Activated CD8-positive, alpha-beta T cell treated with anti-CD3 and anti-CD28 coated beads for 36 hours (primary cell): ENCODE measurements around the gene PRSS36. TPM values are rescaled to one million over a fixed set of nuclear protein-coding genes. Genes with fewer than 3 reads are reported as not detected.
"Not testable (repeated sequence)": the region's sequence is repeated elsewhere in the genome, so short reads cannot be mapped to it uniquely, and the experiment has no call there.

Source experiments
- ATAC-seq: fragments of 200-7000 bp; cut with Tn5 transposase; one replicate; pipeline ENCODE4 v1.10.0; 2021; ENCODE audit warnings: mild to moderate bottlenecking, moderate library complexity
- CTCF ChIA-PET: fragments of 350-600 bp; sonication (Branson Sonifier 250); formaldehyde crosslinking; loops from one replicate; lab custom pipeline; 2021; ENCODE audit warnings: antibody characterized with exemption; lab: Charles Lee
- POLR2A ChIA-PET: fragments of 350-600 bp; sonication (Branson Sonifier 250); formaldehyde crosslinking; loops from one replicate; lab custom pipeline; 2021; ENCODE audit warnings: antibody characterized with exemption; lab: Charles Lee
- DNase-seq: peaks from one replicate; pipeline ENCODE4 v3.0.0-alpha.2; 2020
- H3K27ac Mint-ChIP-seq: one replicate; pipeline ENCODE4 v1.8.0; 2021; ENCODE audit warnings: mild to moderate bottlenecking, mixed read lengths
- H3K27me3 Mint-ChIP-seq: one replicate; pipeline ENCODE4 v1.8.0; 2021; ENCODE audit warnings: mixed read lengths
- H3K36me3 Mint-ChIP-seq: one replicate; pipeline ENCODE4 v1.8.0; 2021; ENCODE audit warnings: low read depth, mixed read lengths
- H3K4me1 Mint-ChIP-seq: one replicate; pipeline ENCODE4 v1.8.0; 2021; ENCODE audit warnings: low read depth, mixed read lengths
- H3K4me3 Mint-ChIP-seq: one replicate; pipeline ENCODE4 v1.8.0; 2021; ENCODE audit warnings: mild to moderate bottlenecking, moderate library complexity, mixed read lengths
- H3K9me3 Mint-ChIP-seq: one replicate; pipeline ENCODE4 v1.8.0; 2021; ENCODE audit warnings: mixed read lengths
- CTCF ChIP-seq: fragments of 200-600 bp; IDR thresholded peaks from one replicate; pipeline ENCODE4 v1.8.0; 2022; ENCODE audit warnings: antibody characterized with exemption, mild to moderate bottlenecking
- intact Hi-C: fragments of 100-400 bp; cut with micrococcal nuclease; formaldehyde crosslinking; loops from one replicate; pipeline ENCODE4 v1.10.0; 2022
- total RNA-seq, 2 experiments: library from RNA; stranded (reverse); gene quantifications; one replicate each; pipeline ENCODE4 v1.2.3, GENCODE V29; 2021

The PRSS36 gene
- total RNA-seq, 2 experiments from 2014 or later = 0.18 to 0.72 TPM

GRCh38 chr16:31148281-31148728 lies 1.6 kb downstream of the PRSS36 start:
- CTCF ChIA-PET = no interaction called here
- H3K27ac Mint-ChIP-seq = no peak overlapping the region
- ATAC-seq (no peak), DNase-seq (no peak)
- H3K27me3 Mint-ChIP-seq = no peaks in the 10 kb centered on the region
- intact Hi-C loops = no loop called here
- H3K4me3 Mint-ChIP-seq = no peak overlapping the region
- POLR2A ChIA-PET = interaction anchor here (1.3 kb wide), 1 partner anchor 31 kb away, joined by 4 read pairs; the partner anchor contains the start of gene FUS
- H3K9me3 Mint-ChIP-seq = no peaks in the 10 kb centered on the region
- no peaks in the 10 kb centered on the region for H3K36me3 Mint-ChIP-seq
- no peak for TF ChIP-seq CTCF
- no peaks in the 10 kb centered on the region for H3K4me1 Mint-ChIP-seq

- no peak overlapping the region for H3K4me3 Mint-ChIP-seq
- CTCF ChIA-PET = no interaction called here
- H3K27ac Mint-ChIP-seq = no peak overlapping the region
- no peaks in the 10 kb centered on the region for H3K27me3 Mint-ChIP-seq
- no peak for ATAC-seq
- intact Hi-C loops = no loop called here
- H3K4me1 Mint-ChIP-seq = no peaks in the 10 kb centered on the region
- H3K9me3 Mint-ChIP-seq = no peaks in the 10 kb centered on the region
- H3K36me3 Mint-ChIP-seq = no peaks in the 10 kb centered on the region
- DNase-seq = no peak
- POLR2A ChIA-PET = no interaction called here
- TF ChIP-seq CTCF = no peak
These were observed 2.3 kb downstream of the PRSS36 start for GRCh38 chr16:31147574-31147973.

GRCh38 chr16:31145398-31145990 lies 4.4 kb downstream of the PRSS36 start:
- no peak overlapping the region for H3K4me3 Mint-ChIP-seq

GRCh38 chr16:31144418-31144817 lies 5.4 kb downstream of the PRSS36 start:
- H3K9me3 Mint-ChIP-seq, H3K4me1 Mint-ChIP-seq, H3K27me3 Mint-ChIP-seq, H3K36me3 Mint-ChIP-seq, H3K27ac Mint-ChIP-seq, H3K4me3 Mint-ChIP-seq, DNase-seq, intact Hi-C loops, ATAC-seq: not testable (repeated sequence)
- POLR2A ChIA-PET = interaction anchor here (0.9 to 5.0 kb wide), 5 partner anchors 27 to 314 kb away, joined by 3 to 59 read pairs (median 4); partner anchors contain the start of genes FUS and KAT8
- CTCF ChIA-PET = interaction anchor here (0.7 to 3.8 kb wide), 6 partner anchors 27 to 161 kb away, joined by 3 to 23 read pairs (median 3); partner anchors contain the start of genes BCKDK, HSD3B7, KAT8 and ZNF646

More at GRCh38 chr16:31145398-31145990, 4.4 kb downstream of the PRSS36 start:
- ChIA-PET POLR2A (interaction anchor here (0.6 to 5.0 kb wide), 5 partner anchors 34 to 313 kb away, joined by 3 to 59 read pairs (median 4); partner anchors contain the start of gene FUS), CTCF (interaction anchor here (1.2 kb wide), 2 partner anchors 18 to 31 kb away, joined by 3 read pairs; no protein-coding TSS in a partner anchor)
- TF ChIP-seq CTCF = no peak
- no peak overlapping the region for H3K27ac Mint-ChIP-seq
- H3K27me3 Mint-ChIP-seq = no peaks in the 10 kb centered on the region
- H3K36me3 Mint-ChIP-seq = no peaks in the 10 kb centered on the region
- no peaks in the 10 kb centered on the region for H3K9me3 Mint-ChIP-seq
- DNase-seq (no peak), ATAC-seq (no peak)
- intact Hi-C loops = no loop called here
- H3K4me1 Mint-ChIP-seq = peaks cover 7% of the 10 kb centered on the region

- Mint-ChIP-seq H3K4me3 (peak overlapping the region; percentile 40), H3K36me3 (no peaks in the 10 kb centered on the region), H3K27ac (peak overlapping the region; percentile 63), H3K4me1 (peaks cover 7% of the 10 kb centered on the region), H3K27me3 (no peaks in the 10 kb centered on the region), H3K9me3 (no peaks in the 10 kb centered on the region)
- TF ChIP-seq CTCF = no peak
- intact Hi-C loops = no loop called here
- CTCF ChIA-PET = interaction anchor here (0.7 to 3.8 kb wide), 10 partner anchors 26 to 194 kb away, joined by 3 to 23 read pairs (median 6); partner anchors contain the start of genes BCKDK, HSD3B7, KAT8 and VKORC1
- POLR2A ChIA-PET = interaction anchor here (1.0 to 5.0 kb wide), 5 partner anchors 26 to 70 kb away, joined by 4 to 59 read pairs (median 6); partner anchors contain the start of genes FUS, KAT8, ZNF646 and ZNF668
- no peak for ATAC-seq
- DNase-seq = no peak
These were observed 6.1 kb downstream of the PRSS36 start for GRCh38 chr16:31143694-31144148.
